T-helper 1 cell (primary cell): ENCODE data around the gene MB21D2.
A peak's percentile ranks its signal among the peaks of the same experiment; 100 is the strongest.

Source experiments
- DNase-seq, 5 donors: peaks; one replicate each; pipeline ENCODE4 v3.0.0-alpha.2; 2012 to 2020

Gene MB21D2

GRCh38 chr3:192890347-192891335 is 27.0 kb downstream of the MB21D2 start:
- DNase-seq: peak in 1 of 5 donors; percentile 58

GRCh38 chr3:192889679-192890078 is 28.0 kb downstream of the MB21D2 start:
- no peak for DNase-seq

- no peak for DNase-seq
These were observed 29.5 kb downstream of the MB21D2 start for GRCh38 chr3:192888190-192888589.

GRCh38 chr3:192887701-192888100 is 30.0 kb downstream of the MB21D2 start:
- peak in 1 of 5 donors; percentile 67 for DNase-seq

GRCh38 chr3:192887047-192887446 is 30.6 kb downstream of the MB21D2 start:
- peak in 1 of 5 donors; percentile 76 for DNase-seq

GRCh38 chr3:192884777-192885773 is 32.6 kb downstream of the MB21D2 start:
- no peak for DNase-seq

GRCh38 chr3:192883512-192883911 is 34.1 kb downstream of the MB21D2 start:
- no peak for DNase-seq

GRCh38 chr3:192881159-192881786 is 36.4 kb downstream of the MB21D2 start:
- no peak for DNase-seq

GRCh38 chr3:192880313-192880712 is 37.3 kb downstream of the MB21D2 start:
- DNase-seq: no peak

- DNase-seq: no peak
These were observed 38.2 kb downstream of the MB21D2 start for GRCh38 chr3:192879346-192880031.

- DNase-seq: no peak
These were observed 41.6 kb downstream of the MB21D2 start for GRCh38 chr3:192875971-192876565.

GRCh38 chr3:192870822-192871221 is 46.8 kb downstream of the MB21D2 start:
- DNase-seq: no peak

GRCh38 chr3:192869131-192870031 is 48.3 kb downstream of the MB21D2 start:
- DNase-seq: no peak

- no peak for DNase-seq
These were observed 50.0 kb downstream of the MB21D2 start for GRCh38 chr3:192867645-192868044.

- no peak for DNase-seq
These were observed 50.9 kb downstream of the MB21D2 start for GRCh38 chr3:192866804-192867203.

- no peak for DNase-seq
These were observed 52.7 kb downstream of the MB21D2 start for GRCh38 chr3:192864941-192865340.

- no peak for DNase-seq
These were observed 54.6 kb downstream of the MB21D2 start for GRCh38 chr3:192863091-192863420.

- no peak for DNase-seq
These were observed 55.1 kb downstream of the MB21D2 start for GRCh38 chr3:192862408-192863090.

GRCh38 chr3:192861972-192862371 is 55.7 kb downstream of the MB21D2 start:
- peak in 1 of 5 donors; percentile 34 for DNase-seq

GRCh38 chr3:192860454-192860853 is 57.2 kb downstream of the MB21D2 start:
- DNase-seq: no peak
